Brain pericyte (primary cell): ENCODE measurements around the gene PLCD1.
"Not testable (repeated sequence)": the region's sequence is repeated elsewhere in the genome, so short reads cannot be mapped to it uniquely, and the experiment has no call there.

Experiments
- DNase-seq: peaks from one replicate; pipeline ENCODE4 v3.0.0-alpha.2; 2012; ENCODE audit warnings: low read depth, low spot score

The PLCD1 gene

GRCh38 chr3:38029400-38030125 lies at the start of gene PLCD1:
Gene PLCD1 (minus strand): TSS chr3:38029642. CDS start chr3:38029539, 103 bp downstream.
- no peak for DNase-seq

DNA sequence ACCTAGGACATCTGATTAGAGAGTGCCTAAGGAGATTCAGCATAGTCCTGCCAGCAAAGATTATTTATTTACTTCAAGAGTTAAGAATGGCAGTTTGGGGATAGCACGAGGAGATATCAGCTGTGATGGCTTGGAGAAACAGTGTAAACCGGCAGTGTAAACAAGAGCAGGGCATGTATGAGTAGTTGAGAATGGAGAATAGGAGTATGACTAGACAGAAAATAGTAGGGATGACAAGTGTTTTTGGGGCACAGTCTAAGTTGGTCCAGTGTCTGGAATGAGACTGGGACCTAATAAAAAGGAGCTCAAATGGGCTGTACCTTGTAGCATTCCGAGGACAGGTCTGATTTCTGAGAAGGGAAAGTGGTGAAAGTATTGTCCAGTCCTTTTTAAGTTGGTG lies 47.6 kb upstream of the PLCD1 start:
- not testable (repeated sequence) for DNase-seq

DNA sequence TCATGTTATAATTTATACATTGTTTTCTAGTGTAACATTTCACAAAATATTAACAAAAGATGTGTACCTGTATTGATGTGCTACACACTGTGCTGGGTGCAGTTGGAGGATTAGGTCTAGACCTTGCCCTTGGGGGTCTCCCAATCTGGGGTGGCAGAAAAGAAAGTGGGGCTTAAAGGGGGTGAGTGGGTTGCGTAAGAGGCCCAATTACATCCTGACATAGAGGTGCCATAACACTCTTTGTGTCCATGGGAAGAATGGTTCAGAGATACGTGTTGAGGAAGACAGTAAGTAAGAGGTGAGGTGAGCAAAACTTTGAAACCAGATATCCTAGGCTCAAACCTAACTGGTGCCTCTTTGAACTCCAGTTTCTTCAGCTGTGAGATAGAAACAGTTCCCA lies 40.6 kb upstream of the PLCD1 start:
- no peak for DNase-seq

GRCh38 chr3:38067508-38068233 lies 38.2 kb upstream of the PLCD1 start:
- no peak for DNase-seq

GRCh38 chr3:38064453-38064852 lies 35.0 kb upstream of the PLCD1 start:
- DNase-seq, result not testable (repeated sequence)

GRCh38 chr3:38062809-38063208 lies 33.4 kb upstream of the PLCD1 start:
- DNase-seq, result no peak

- DNase-seq, result no peak
Measured at GRCh38 chr3:38059591-38059990, 30.1 kb upstream of the PLCD1 start.

GRCh38 chr3:38059148-38059547 lies 29.7 kb upstream of the PLCD1 start:
- no peak for DNase-seq

DNA sequence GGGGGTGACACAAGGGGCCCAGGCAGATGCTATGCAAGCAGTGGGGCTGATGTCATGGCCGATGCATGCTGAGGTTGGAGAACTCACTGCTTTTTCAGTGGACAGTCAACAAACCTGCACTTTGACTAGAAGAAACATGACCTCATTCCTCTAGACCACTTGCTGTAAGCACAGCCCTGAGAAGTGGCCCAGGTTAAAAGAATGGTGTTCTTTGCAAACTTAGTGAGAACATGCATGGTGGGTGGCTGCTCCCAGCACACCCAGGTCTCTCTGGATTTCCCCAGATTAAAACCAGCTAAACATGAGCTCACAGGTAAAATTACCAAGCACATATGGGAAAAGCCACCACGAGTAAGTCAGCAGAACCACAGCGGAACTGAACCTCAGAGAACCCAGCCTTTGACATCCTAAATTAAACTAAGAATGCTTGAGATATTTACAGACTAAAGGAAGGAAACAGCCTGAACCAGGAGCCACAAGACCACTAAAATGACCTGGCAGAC lies 25.1 kb upstream of the PLCD1 start:
- no peak for DNase-seq

DNA sequence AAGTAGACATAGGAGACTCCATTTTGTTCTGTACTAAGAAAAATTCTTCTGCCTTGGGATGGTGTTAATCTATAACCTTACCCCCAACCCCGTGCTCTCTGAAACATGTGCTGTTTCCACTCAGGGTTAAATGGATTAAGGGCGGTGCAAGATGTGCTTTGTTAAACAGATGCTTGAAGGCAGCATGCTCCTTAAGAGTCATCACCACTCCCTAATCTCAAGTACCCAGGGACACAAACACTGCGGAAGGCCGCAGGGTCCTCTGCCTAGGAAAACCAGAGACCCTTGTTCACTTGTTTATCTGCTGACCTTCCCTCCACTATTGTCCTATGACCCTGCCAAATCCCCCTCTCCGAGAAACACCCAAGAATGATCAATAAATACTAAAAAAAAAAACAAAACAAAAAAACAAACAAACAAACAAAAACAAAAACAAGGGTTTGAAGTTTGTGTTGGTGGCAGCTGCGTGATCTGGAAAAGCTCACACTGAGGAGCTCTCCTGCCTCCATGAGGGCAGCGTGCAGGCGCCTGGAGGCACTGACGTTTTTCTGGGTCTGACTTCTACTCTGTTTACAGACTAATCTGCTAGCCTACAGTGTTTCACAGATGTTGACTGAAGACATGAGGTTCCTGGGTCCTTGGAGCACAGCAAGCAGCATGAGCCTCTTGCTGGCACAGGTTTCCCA lies 24.5 kb upstream of the PLCD1 start:
- DNase-seq, result not testable (repeated sequence)

DNA sequence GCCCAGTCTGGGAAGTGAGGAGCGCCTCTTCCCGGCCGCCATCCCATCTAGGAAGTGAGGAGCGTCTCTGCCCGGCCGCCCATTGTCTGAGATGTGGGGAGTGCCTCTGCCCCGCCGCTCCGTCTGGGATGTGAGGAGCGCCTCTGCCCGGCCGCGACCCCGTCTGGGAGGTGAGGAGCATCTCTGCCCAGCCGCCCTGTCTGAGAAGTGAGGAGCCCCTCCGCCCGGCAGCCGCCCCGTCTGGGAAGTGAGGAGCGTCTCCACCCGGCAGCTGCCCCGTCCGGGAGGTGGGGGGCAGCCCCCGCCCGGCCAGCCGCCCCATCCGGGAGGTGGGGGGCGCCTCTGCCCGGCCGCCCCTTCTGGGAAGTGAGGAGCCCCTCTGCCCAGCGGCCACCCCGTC lies 23.8 kb upstream of the PLCD1 start:
- not testable (repeated sequence) for DNase-seq

DNA sequence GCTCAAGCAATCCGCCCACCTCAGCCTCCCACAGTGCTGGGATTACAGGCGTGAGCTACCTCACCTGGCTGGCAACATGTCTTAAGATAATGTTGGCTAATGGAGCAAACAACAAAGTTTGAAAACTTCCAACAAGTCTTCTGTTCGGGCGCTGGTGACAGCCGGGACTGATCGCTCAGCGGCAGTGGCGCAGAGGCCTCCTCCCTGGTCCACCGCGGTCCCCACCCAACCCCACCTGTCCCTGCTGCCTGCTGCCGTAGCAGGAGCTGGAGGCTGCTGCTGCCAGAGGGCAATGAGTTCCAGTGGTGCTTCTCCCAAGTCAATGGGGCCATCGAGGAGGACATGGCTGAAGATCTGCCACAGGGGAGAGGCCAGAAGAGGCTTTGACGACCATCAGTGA lies 21.7 kb upstream of the PLCD1 start:
- DNase-seq, result no peak

DNA sequence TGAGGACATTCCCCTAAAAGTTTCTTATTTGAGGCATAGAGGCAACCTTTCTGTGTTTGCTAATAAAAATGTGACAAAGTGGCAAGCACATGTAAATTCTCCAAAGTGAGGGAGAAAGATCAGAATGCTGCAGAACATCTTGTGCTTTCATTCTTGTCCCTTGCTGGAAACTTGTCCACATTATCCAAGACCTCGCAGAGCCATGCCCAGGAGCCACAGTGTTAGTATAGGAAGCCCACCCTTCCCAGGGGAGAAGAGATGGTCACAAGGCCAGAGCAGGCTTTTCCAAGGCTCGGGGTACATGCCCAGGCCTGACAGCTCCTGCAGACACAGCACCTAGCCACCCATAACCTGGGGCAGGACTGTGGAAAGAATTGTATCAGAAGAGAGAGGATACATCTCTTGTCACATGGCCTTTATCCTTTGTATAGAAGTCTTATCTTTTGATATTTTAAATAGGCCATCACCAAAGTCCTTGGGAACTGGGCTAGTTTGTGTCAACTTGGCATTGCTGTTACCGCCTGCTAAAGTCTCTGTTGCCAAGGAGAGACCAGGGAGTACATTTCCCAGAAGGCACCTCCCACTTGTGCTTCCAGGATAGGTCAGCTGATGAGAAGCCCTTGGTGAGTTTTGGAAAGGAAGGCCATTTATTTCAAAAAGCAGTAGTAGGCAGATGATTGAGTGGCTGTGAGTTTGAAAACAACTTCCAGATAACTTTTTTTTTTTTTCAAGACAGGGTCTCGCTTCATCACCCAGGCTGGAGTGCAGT lies 20.1 kb upstream of the PLCD1 start:
- no peak for DNase-seq

DNA sequence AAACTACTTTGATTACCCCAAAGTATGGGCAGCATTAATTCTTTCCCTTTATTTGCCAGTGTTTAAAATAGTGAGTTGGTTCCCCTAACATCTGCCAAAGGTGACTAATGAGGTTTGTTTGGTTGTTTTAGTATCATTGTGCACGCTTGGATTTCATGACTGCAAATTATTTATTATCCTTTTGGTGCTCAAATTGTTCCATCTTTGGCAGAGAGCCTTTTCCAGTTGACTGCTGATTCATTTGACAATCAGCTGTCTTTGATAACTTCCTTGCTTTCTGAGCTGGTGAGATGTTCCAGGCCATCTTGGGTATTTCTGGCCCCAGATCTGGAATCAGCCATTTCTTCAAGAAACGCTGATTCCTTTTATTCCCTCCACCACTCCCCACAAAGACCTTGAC lies 18.5 kb upstream of the PLCD1 start:
- no peak for DNase-seq

GRCh38 chr3:38046821-38047220 lies 17.4 kb upstream of the PLCD1 start:
- no peak for DNase-seq

DNA sequence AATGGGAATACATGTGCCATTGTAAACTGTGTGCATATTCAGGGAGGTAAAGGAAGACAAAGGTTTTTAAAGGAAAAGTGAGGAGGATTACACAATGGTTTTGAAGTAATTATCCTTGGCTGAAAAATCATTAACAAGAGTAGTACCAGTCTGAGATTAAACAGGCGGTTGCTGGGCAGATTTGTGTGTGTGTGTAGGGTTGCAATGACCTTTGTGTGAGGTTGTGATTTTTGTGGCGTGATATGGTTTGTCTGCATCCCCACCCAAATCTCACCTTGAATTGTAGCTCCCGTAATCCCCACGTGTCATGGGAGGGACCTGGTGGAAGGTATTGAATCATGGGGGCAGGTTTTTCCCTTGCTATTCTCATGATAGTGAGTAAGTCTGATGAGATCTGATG lies 16.6 kb upstream of the PLCD1 start:
- DNase-seq, result no peak

GRCh38 chr3:38043486-38043885 lies 14.0 kb upstream of the PLCD1 start:
- no peak for DNase-seq

DNA sequence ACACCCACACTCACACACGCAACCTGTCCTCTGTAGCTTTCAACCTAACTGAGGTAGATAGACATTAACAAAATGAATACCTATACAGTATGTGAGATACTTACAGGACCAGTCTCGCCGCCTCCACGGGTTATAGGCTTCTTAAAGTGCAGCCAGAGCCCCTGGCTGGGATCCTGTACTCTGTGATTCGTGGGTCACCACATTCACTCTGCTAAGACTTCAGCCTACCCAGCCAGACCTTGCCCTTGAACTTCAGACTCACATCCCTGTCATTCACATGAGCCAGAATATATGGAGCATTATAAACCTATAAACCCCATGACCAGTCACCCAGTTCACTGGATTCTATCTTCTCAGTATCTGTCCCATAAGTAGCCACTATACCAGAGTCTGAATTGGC lies 11.0 kb upstream of the PLCD1 start:
- no peak for DNase-seq

DNA sequence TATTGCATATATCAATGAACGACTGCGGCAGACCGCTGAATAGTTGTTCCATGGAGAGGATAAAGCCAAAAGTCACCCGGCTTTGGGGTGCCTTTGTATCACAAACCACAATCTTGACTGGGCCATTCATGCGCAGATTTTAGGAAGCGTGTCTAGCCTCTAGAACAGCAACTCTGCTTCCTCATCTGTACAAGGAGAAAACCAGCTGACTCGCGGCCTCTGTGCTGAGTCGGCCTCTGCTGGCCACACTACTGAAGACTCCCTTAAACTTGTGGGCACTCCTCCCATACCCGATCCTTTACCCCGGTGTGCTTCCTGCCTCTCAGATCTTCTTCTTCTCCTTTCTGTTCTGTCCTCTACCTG lies 10.4 kb upstream of the PLCD1 start:
- no peak for DNase-seq

DNA sequence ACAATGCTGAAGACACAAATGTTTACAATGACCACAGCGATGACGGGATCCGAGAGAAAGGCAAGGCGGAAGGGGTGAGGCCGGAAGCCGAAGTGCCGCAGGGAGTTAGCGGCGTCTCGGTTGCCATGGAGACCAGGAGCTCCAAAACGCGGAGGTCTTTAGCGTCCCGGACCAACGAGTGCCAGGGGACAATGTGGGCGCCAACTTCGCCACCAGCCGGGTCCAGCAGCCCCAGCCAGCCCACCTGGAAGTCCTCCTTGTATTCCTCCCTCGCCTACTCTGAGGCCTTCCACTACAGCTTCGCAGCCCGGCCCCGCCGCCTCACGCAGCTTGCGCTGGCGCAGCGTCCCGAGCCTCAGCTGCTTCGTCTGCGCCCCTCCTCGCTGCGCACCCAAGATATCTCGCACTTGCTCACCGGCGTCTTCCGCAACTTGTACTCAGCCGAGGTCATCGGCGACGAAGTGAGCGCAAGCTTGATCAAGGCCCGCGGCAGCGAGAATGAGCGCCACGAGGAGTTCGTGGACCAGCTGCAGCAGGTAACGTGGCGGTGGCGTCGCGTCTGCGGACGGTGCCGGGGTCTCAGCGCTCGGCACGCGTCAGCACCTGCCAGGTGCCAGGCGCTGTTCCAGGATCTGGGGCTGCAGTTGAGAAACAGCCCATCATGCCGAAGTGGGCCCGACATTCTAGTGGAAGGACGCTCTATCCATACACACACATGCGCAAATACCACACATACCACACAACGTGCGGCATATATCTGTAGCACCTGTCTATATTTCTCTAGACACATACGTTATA lies 9.9 kb upstream of the PLCD1 start, which contains the start of gene DLEC1:
TSS of gene DLEC1 (plus strand) at position 108 of the 798 bp plus-strand sequence. CDS start at position 126, 18 bp downstream.
- no peak for DNase-seq

- DNase-seq, result no peak
Measured at GRCh38 chr3:38038447-38038911, 9.0 kb upstream of the PLCD1 start.
